Nephron (organoid): ENCODE measurements around the gene PKD1L1.

ENCODE experiments used
- H3K27ac Mint-ChIP-seq, 3 experiments: 2 replicates each; pipeline ENCODE4 v1.8.0; 2020; ENCODE audit warnings: mixed read lengths in 3 of 3, mild to moderate bottlenecking in 2 of 3, moderate library complexity in 1 of 3
- H3K27me3 Mint-ChIP-seq: 2 replicates; pipeline ENCODE4 v1.8.0; 2021; ENCODE audit warnings: low read depth, mild to moderate bottlenecking, moderate library complexity, mixed read lengths
- H3K36me3 Mint-ChIP-seq: 2 replicates; pipeline ENCODE4 v1.8.0; 2020; ENCODE audit warnings: low read depth, mixed read lengths
- H3K4me1 Mint-ChIP-seq: 2 replicates; pipeline ENCODE4 v1.8.0; 2020; ENCODE audit warnings: mixed read lengths
- H3K4me3 Mint-ChIP-seq, 3 experiments: 2 replicates each; pipeline ENCODE4 v1.8.0; 2020; ENCODE audit warnings: mild to moderate bottlenecking in 3 of 3, mixed read lengths in 3 of 3, moderate library complexity in 2 of 3
- H3K9me3 Mint-ChIP-seq: 2 replicates; pipeline ENCODE4 v1.8.0; 2020; ENCODE audit warnings: mixed read lengths
- CTCF ChIP-seq, 3 experiments: fragments of 200-600 bp; sonication (generic); IDR thresholded peaks; one replicate each; pipeline ENCODE4 v1.5.0; 2021; ENCODE audit warnings: antibody characterized with exemption in 3 of 3; ENCODE audit not compliant: unreplicated experiment in 3 of 3

The PKD1L1 gene

GRCh38 chr7:47846138-47846836 lies 102.0 kb downstream of the PKD1L1 start:
- H3K9me3 Mint-ChIP-seq = no peaks in the 10 kb centered on the region
- peaks cover 7% of the 10 kb centered on the region for H3K27me3 Mint-ChIP-seq
- no peak for TF ChIP-seq CTCF (IDR thresholded peaks at IDR 0.05; ENCODE audit: unreplicated experiment in 3 of 3)
- H3K4me1 Mint-ChIP-seq = no peaks in the 10 kb centered on the region
- no peaks in the 10 kb centered on the region for H3K36me3 Mint-ChIP-seq
- no peak overlapping the region for H3K27ac Mint-ChIP-seq
- no peak overlapping the region for H3K4me3 Mint-ChIP-seq

- TF ChIP-seq CTCF (IDR thresholded peaks at IDR 0.05; ENCODE audit: unreplicated experiment in 3 of 3) = no peak
- Mint-ChIP-seq H3K9me3 (no peaks in the 10 kb centered on the region), H3K27me3 (peaks cover 6% of the 10 kb centered on the region)
Observed at GRCh38 chr7:47844311-47844710, 104.0 kb downstream of the PKD1L1 start.

GRCh38 chr7:47843291-47843690 lies 105.0 kb downstream of the PKD1L1 start:
- peaks cover 3% of the 10 kb centered on the region for H3K27me3 Mint-ChIP-seq
- no peak overlapping the region for H3K4me3 Mint-ChIP-seq
- no peaks in the 10 kb centered on the region for H3K9me3 Mint-ChIP-seq
- no peaks in the 10 kb centered on the region for H3K4me1 Mint-ChIP-seq
- H3K27ac Mint-ChIP-seq = no peak overlapping the region
- no peak for TF ChIP-seq CTCF (IDR thresholded peaks at IDR 0.05; ENCODE audit: unreplicated experiment in 3 of 3)
- no peaks in the 10 kb centered on the region for H3K36me3 Mint-ChIP-seq

More at GRCh38 chr7:47844311-47844710, 104.0 kb downstream of the PKD1L1 start:
- Mint-ChIP-seq H3K36me3 (no peaks in the 10 kb centered on the region), H3K4me1 (no peaks in the 10 kb centered on the region), H3K27ac (no peak overlapping the region), H3K4me3 (no peak overlapping the region)

GRCh38 chr7:47839381-47839780 lies 108.9 kb downstream of the PKD1L1 start:
- Mint-ChIP-seq H3K4me3 (no peak overlapping the region), H3K4me1 (peaks cover 17% of the 10 kb centered on the region), H3K36me3 (no peaks in the 10 kb centered on the region), H3K27ac (no peak overlapping the region), H3K27me3 (peaks cover 7% of the 10 kb centered on the region), H3K9me3 (no peaks in the 10 kb centered on the region)
- no peak for TF ChIP-seq CTCF (IDR thresholded peaks at IDR 0.05; ENCODE audit: unreplicated experiment in 3 of 3)

GRCh38 chr7:47837826-47838225 lies 110.4 kb downstream of the PKD1L1 start:
- H3K27me3 Mint-ChIP-seq = peaks cover 11% of the 10 kb centered on the region
- H3K36me3 Mint-ChIP-seq = no peaks in the 10 kb centered on the region
- peaks cover 17% of the 10 kb centered on the region for H3K4me1 Mint-ChIP-seq
- no peak for TF ChIP-seq CTCF (IDR thresholded peaks at IDR 0.05; ENCODE audit: unreplicated experiment in 3 of 3)
- no peaks in the 10 kb centered on the region for H3K9me3 Mint-ChIP-seq
- H3K27ac Mint-ChIP-seq = peak overlapping the region in 2 of 3 experiments; percentile 38 to 79
- H3K4me3 Mint-ChIP-seq = no peak overlapping the region
